HepG2 (cell line): ENCODE results near the gene NDUFS6. TPM values are rescaled to one million over a fixed set of nuclear protein-coding genes. Genes with fewer than 3 reads are reported as not detected.
A peak's percentile ranks its signal among the peaks of the same experiment; 100 is the strongest.

ENCODE experiments used
- ATAC-seq: fragments of 200-7000 bp; cut with Tn5 transposase; 3 replicates; pipeline ENCODE4 v1.9.1; 2020; ENCODE audit warnings: mild to moderate bottlenecking, moderate library complexity
- BruUV-seq: library from RNA; stranded (reverse); fragments of 400-500 nt; replicated peaks from 2 replicates; lab custom pipeline; 2021; lab: Mats Ljungman, UMichigan
- CTCF ChIA-PET: fragments of 300-600 bp; formaldehyde crosslinking; extraction: SDS; loops from one replicate; lab custom pipeline; 2021; ENCODE audit warnings: low total read pairs, inconsistent platforms, low intra/inter-chr PET ratio; lab: Yijun Ruan, JAX
- POLR2A ChIA-PET: fragments of 350-600 bp; sonication (Branson Sonifier 250); formaldehyde crosslinking; loops from one replicate; lab custom pipeline; 2020; ENCODE audit warnings: antibody characterized with exemption, inconsistent platforms; lab: Yijun Ruan, JAX
- DNase-seq: peaks from one replicate; pipeline ENCODE4 v3.0.0-alpha.2; 2015; ENCODE audit warnings: low spot score
- FAIRE-seq: peaks from 3 replicates; lab custom pipeline; 2011; peaks lifted over from hg19 to GRCh38; lab: Jason Lieb, UNC
- H2AFZ ChIP-seq: one replicate; pipeline ENCODE4 v1.6.1; 2011; ENCODE audit warnings: low read length, inconsistent platforms
- H3K27ac ChIP-seq: fragments of 300-600 bp; 3 replicates; pipeline ENCODE4 v1.8.0; 2011; ENCODE audit warnings: mixed run types, mild to moderate bottlenecking, mixed read lengths, low read length, inconsistent platforms; ENCODE audit not compliant: insufficient read depth; ENCODE audit errors: extremely low read length
- H3K27me3 ChIP-seq, 2 experiments: fragments of 200-600 bp in 1 of 2; 2 replicates in 1 of 2; 3 replicates in 1 of 2; pipeline versions ENCODE4 v1.6.0 to v1.8.0; 2011; ENCODE audit warnings: low read length in 2 of 2, mild to moderate bottlenecking in 2 of 2, moderate library complexity in 2 of 2, inconsistent platforms in 1 of 2; ENCODE audit not compliant: insufficient read depth in 2 of 2, control insufficient read depth in 1 of 2
- H3K36me3 ChIP-seq, 2 experiments: fragments of 200-600 bp in 1 of 2; replicated peaks in 1 of 2; 2 replicates in 1 of 2; 3 replicates in 1 of 2; pipeline versions ENCODE4 v1.5.1 to v1.8.0; 2011; ENCODE audit warnings: low read length in 2 of 2, inconsistent platforms in 1 of 2; ENCODE audit not compliant: insufficient read depth in 2 of 2, control insufficient read depth in 1 of 2
- H3K4me1 ChIP-seq: 2 replicates; pipeline ENCODE4 v1.5.1; 2012; ENCODE audit warnings: low read length, inconsistent platforms; ENCODE audit not compliant: insufficient read depth
- H3K4me2 ChIP-seq: 2 replicates; pipeline ENCODE4 v1.6.0; 2011; ENCODE audit warnings: low read depth, low read length, inconsistent platforms
- H3K4me3 ChIP-seq, 3 experiments: fragments of 200-600 bp in 1 of 3; sonication (generic), shearing (Covaris generic) in 1 of 3; replicated peaks in 1 of 3; 2 replicates each; pipeline ENCODE4 v1.5.1; 2011 to 2016; ENCODE audit warnings: low read length in 3 of 3, inconsistent platforms in 2 of 3, low read depth in 2 of 3, mild to moderate bottlenecking in 2 of 3, control low read depth in 1 of 3, mixed read lengths in 1 of 3; ENCODE audit not compliant: insufficient read depth in 1 of 3
- H3K79me2 ChIP-seq: one replicate; pipeline ENCODE4 v1.6.1; 2011; ENCODE audit warnings: low read length, inconsistent platforms; ENCODE audit not compliant: insufficient read depth
- H3K9ac ChIP-seq: 2 replicates; pipeline ENCODE4 v1.6.0; 2011; ENCODE audit warnings: mild to moderate bottlenecking, low read depth, low read length, inconsistent platforms; ENCODE audit not compliant: insufficient read depth
- H3K9me3 ChIP-seq: 2 replicates; pipeline ENCODE4 v1.5.1; 2012; ENCODE audit warnings: mild to moderate bottlenecking, low read length
- H4K20me1 ChIP-seq: 2 replicates; pipeline ENCODE4 v1.6.0; 2011; ENCODE audit warnings: inconsistent platforms, mild to moderate bottlenecking, low read length, moderate library complexity; ENCODE audit not compliant: insufficient read depth
- ATM ChIP-seq: fragments of 450-650 bp; IDR thresholded peaks from 2 replicates; pipeline ENCODE4 v1.7.1; 2017; ENCODE audit warnings: mild to moderate bottlenecking, borderline replicate concordance
- DR1 ChIP-seq: sonication (generic); formaldehyde crosslinking; IDR thresholded peaks from 2 replicates; pipeline ENCODE4 v1.8.0; 2021; ENCODE audit warnings: mild to moderate bottlenecking, missing genetic modification reagents, inconsistent platforms
- EZH2 ChIP-seq: conservative IDR thresholded peaks from 2 replicates; pipeline ENCODE4 v1.6.1; 2012; ENCODE audit warnings: mild to moderate bottlenecking, low read depth, low read length, moderate library complexity
- MATR3 ChIP-seq: sonication (generic); formaldehyde crosslinking; IDR thresholded peaks from 2 replicates; pipeline ENCODE4 v1.4.0; 2020; ENCODE audit warnings: missing genetic modification reagents
- RBM39 ChIP-seq: fragments of 200-400 bp; formaldehyde crosslinking; IDR thresholded peaks from one replicate; pipeline ENCODE4 v1.6.1; 2018; ENCODE audit warnings: antibody characterized with exemption, mild to moderate bottlenecking, low read depth, low read length; ENCODE audit not compliant: poor library complexity, severe bottlenecking
- SP4 ChIP-seq: sonication (generic); formaldehyde crosslinking; IDR thresholded peaks from 2 replicates; pipeline ENCODE4 v1.8.1; 2023; ENCODE audit warnings: mild to moderate bottlenecking, missing genetic modification reagents
- ZNF124 ChIP-seq: sonication (generic); formaldehyde crosslinking; IDR thresholded peaks from 2 replicates; pipeline ENCODE4 v1.4.0; 2020; ENCODE audit warnings: missing genetic modification reagents
- ZNF354B ChIP-seq: sonication (generic); formaldehyde crosslinking; IDR thresholded peaks from 2 replicates; pipeline ENCODE4 v1.8.0; 2022; ENCODE audit warnings: mild to moderate bottlenecking, missing genetic modification reagents
- ZNF766 ChIP-seq: sonication (generic); formaldehyde crosslinking; IDR thresholded peaks from 2 replicates; pipeline ENCODE4 v1.5.0; 2020; ENCODE audit warnings: missing genetic modification reagents, borderline replicate concordance
- WGBS: methylation state at CpG from one replicate; pipeline ENCODE4 v1.1.6; 2017; ENCODE audit warnings: low lambda C conversion rate; 5-methylcytosine and 5-hydroxymethylcytosine counted together
- in situ Hi-C: cut with HindIII; loops from 2 replicates; pipeline ENCODE4 v1.10.0; 2017; ENCODE audit warnings: low pct_unique_long_range_greater_than_20kb; ENCODE audit not compliant: extremely low pct_ligation_motif_present
- intact Hi-C: fragments of 100-400 bp; cut with micrococcal nuclease; formaldehyde crosslinking; loops from one replicate; pipeline ENCODE4 v1.10.0; 2022; ENCODE audit not compliant: unreplicated experiment
- polyA plus RNA-seq, 8 experiments: library from polyadenylated mRNA; depleted of rRNA in 3 of 8; stranded (reverse) in 7 of 8; unstranded in 1 of 8; fragments of >200 nt; fragmentation: Illumina TruSeq in 4 of 8; extraction: Trizol in 4 of 8; gene quantifications; 2 replicates each; pipeline versions ENCODE4 v1.2.1 to v1.2.3, GENCODE V29; 2011 to 2016; ENCODE audit warnings: low read depth in 4 of 8, missing spikeins in 1 of 8, mixed read lengths in 1 of 8; ENCODE audit not compliant: insufficient read depth in 1 of 8
- total RNA-seq, 5 experiments: library from RNA; depleted of rRNA; stranded (reverse); fragments of >200 nt; fragmentation: Illumina TruSeq; extraction: Trizol; gene quantifications; 2 replicates each; pipeline ENCODE4 v1.2.3, GENCODE V29; 2016; ENCODE audit warnings: low read depth in 1 of 5

The NDUFS6 gene
- total and polyA plus RNA-seq, 2 of the 13 experiments (the other 11 are each of a cell fraction or from before 2014, with no cell fraction given), result 23.7 to 50.4 TPM

DNA sequence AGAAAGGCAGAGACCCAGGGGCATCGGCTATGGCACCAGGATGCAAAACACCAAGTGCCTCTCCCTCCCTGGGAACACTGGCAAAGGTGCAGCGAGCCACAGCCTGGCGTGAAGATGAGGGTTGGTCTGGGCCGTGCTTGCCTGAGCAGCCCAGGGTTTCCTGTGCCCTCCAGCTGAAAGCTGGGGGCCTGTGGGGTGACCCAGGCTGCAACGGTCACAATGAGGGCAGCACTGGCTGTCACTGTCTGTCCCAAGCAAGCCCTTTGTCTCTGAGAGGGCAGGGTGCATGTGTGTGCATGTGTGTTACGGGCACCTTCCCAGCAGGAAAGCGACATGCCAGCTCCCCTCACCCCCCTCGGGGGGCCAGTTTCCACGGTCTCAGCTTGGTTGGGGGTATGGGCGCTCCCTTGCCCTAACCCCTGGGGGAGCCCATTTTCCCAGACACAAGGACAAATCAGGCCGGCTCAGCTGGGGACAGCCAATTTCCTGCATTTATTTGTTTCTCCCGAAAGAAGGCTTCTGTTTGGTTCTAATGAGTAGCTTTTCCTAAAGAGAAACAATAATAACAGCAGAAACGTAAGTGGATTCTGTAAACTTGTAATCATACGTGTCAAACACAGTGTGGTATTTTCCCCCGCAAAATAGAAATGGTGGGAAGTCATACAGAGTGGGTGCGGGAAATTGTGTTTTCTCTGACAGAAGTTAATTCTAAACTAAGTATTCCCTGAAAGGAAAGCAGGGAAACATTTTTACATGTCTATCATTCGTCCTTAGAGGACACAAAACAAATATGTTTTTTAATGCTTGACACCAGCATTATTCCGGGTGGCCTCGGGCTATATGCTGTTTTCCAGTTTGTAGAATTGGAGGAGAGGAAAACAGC lies 22.8 kb upstream of the NDUFS6 start:
- Histone ChIP-seq H2AFZ (no peak overlapping the region), H3K4me3 (no peak overlapping the region), H3K4me2 (no peak overlapping the region), H3K4me1 (no peaks in the 10 kb centered on the region), H3K79me2 (no peaks in the 10 kb centered on the region), H3K36me3 (no peaks in the 10 kb centered on the region), H3K9ac (no peak overlapping the region), H3K9me3 (no peaks in the 10 kb centered on the region), H4K20me1 (no peaks in the 10 kb centered on the region), H3K27ac (no peak overlapping the region), H3K27me3 (peaks cover 15 to 64% of the 10 kb centered on the region in 2 experiments; a peak in 4 of 5 replicates)
- intact Hi-C loops, result no loop called here
- no TSS peak for BruUV-seq
- FAIRE-seq, result no peak
- ChIA-PET POLR2A (no interaction called here), CTCF (no interaction called here)
- TF ChIP-seq ATM (no peak), EZH2 (0 out of 2 replicates have a peak, but pooled peaks have one; percentile 31), SP4 (no peak), DR1 (CRISPR knock-in tag) (no peak), ZNF354B (CRISPR knock-in tag) (no peak), ZNF766 (CRISPR knock-in tag) (no peak)
- 34% methylated on average over 10 of the region's 19 CpGs for WGBS
- in situ Hi-C loops, result no loop called here
- peak; percentile 33; the same call in 2 of the 3 replicates for ATAC-seq
- DNase-seq, result no peak

DNA sequence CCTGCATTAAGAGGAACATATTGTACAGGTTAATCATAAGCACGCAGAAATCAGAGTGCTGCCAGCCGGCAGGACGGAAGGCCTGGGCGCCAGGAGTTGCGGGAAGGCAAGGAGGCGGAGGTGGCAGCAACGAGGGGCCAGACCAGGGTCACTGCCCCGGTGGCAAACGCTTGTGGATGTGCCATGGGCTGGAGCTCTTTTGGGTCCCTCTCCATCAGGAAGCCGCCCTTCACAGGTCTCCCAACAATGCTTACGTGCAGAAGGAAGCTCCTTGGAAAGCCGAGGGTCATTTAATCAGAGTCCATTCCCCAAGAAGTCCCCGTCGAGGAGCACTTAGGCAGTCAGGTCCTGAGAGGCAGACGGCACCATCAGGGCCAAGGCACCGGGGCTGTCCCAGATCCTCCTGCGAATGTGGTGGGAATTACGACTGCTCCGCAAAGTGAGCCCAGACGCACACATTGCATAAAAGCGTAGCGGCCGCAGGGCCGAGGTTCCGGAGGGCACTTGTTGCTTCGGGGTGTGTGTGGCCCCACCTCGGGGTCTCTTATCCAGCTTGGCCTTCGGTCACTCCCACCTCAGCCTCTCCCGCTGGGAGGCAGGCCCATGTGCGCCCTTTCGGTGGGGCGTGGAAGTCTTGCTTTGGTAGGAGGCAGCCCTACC lies 22.1 kb upstream of the NDUFS6 start:
- Histone ChIP-seq H3K27me3 (peaks cover 16 to 66% of the 10 kb centered on the region in 2 experiments; a peak in 4 of 5 replicates), H3K36me3 (no peaks in the 10 kb centered on the region), H4K20me1 (no peaks in the 10 kb centered on the region), H3K4me2 (no peak overlapping the region), H3K4me3 (no peak overlapping the region), H3K27ac (no peak overlapping the region), H3K9me3 (no peaks in the 10 kb centered on the region), H3K4me1 (no peaks in the 10 kb centered on the region), H3K9ac (no peak overlapping the region), H3K79me2 (no peaks in the 10 kb centered on the region), H2AFZ (no peak overlapping the region)
- DNase-seq, result no peak
- ATAC-seq, result no peak
- 37% methylated on average over 22 of the region's 32 CpGs for WGBS
- FAIRE-seq, result no peak
- TF ChIP-seq MATR3 (CRISPR knock-in tag) (no peak), ZNF124 (CRISPR knock-in tag) (no peak), RBM39 (no peak)
- POLR2A ChIA-PET, result no interaction called here
- CTCF ChIA-PET, result no interaction called here
- in situ Hi-C loops (no loop called here), intact Hi-C loops (no loop called here)
- no TSS peak for BruUV-seq
